RWPE1 (cell line): ENCODE measurements around the gene SAMD8.

Source experiments
- CTCF ChIA-PET: fragments of 350-600 bp; sonication (Branson Sonifier 250); formaldehyde crosslinking; extraction: SDS; loops from one replicate; lab custom pipeline; 2021; lab: Yijun Ruan, JAX
- POLR2A ChIA-PET: fragments of 400-600 bp; formaldehyde crosslinking; extraction: SDS; loops from one replicate; lab custom pipeline; 2020; ENCODE audit warnings: antibody characterized with exemption; ENCODE audit not compliant: low non-redundant PET; lab: Yijun Ruan, JAX
- DNase-seq: peaks from one replicate; pipeline ENCODE4 v3.0.0; 2012; ENCODE audit warnings: low spot score
- H3K27ac ChIP-seq: fragments of 450-650 bp; 2 replicates; pipeline ENCODE4 v1.5.1; 2017
- CTCF ChIP-seq: fragments of 450-650 bp; conservative IDR thresholded peaks from 2 replicates; pipeline ENCODE4 v1.5.1; 2017; ENCODE audit warnings: low read depth, mild to moderate bottlenecking

SAMD8 gene

GRCh38 chr10:75091146-75091545 lies 20.3 kb upstream of the SAMD8 start:
- ChIA-PET POLR2A (no interaction called here), CTCF (no interaction called here)
- no peak for TF ChIP-seq CTCF
- no peak for DNase-seq
- H3K27ac ChIP-seq = no peak overlapping the region

- H3K27ac ChIP-seq = no peak overlapping the region
- ChIA-PET POLR2A (no interaction called here), CTCF (interaction anchor here (0.6 to 1.0 kb wide), 2 partner anchors 14 to 851 kb away, joined by 3 to 4 read pairs; no protein-coding TSS in a partner anchor)
- no peak for DNase-seq
- TF ChIP-seq CTCF = no peak
Measured at GRCh38 chr10:75094465-75094864, 17.0 kb upstream of the SAMD8 start.

- no peak overlapping the region for H3K27ac ChIP-seq
- POLR2A ChIA-PET = no interaction called here
- TF ChIP-seq CTCF = no peak
- CTCF ChIA-PET = no interaction called here
- no peak for DNase-seq
Measured at GRCh38 chr10:75095631-75096030, 15.8 kb upstream of the SAMD8 start.

- CTCF ChIA-PET = interaction anchor here (0.6 to 0.7 kb wide), 2 partner anchors 96 to 1089 kb away, joined by 3 to 5 read pairs; no protein-coding TSS in a partner anchor
- H3K27ac ChIP-seq = no peak overlapping the region
- no peak for TF ChIP-seq CTCF
- POLR2A ChIA-PET = no interaction called here
- no peak for DNase-seq
Measured at GRCh38 chr10:75096749-75097148, 14.7 kb upstream of the SAMD8 start.

GRCh38 chr10:75097666-75098285 lies 13.7 kb upstream of the SAMD8 start:
- TF ChIP-seq CTCF = no peak
- H3K27ac ChIP-seq = no peak overlapping the region
- ChIA-PET POLR2A (no interaction called here), CTCF (interaction anchor here (1.6 kb wide), 1 partner anchor 12 kb away, joined by 3 read pairs; no protein-coding TSS in a partner anchor)
- no peak for DNase-seq

GRCh38 chr10:75098902-75099673 lies 12.4 kb upstream of the SAMD8 start:
- ChIA-PET POLR2A (no interaction called here), CTCF (interaction anchor here (0.5 to 1.6 kb wide), 12 partner anchors 11 to 801 kb away, joined by 3 to 6 read pairs (median 3); partner anchors contain the start of gene COMTD1)
- DNase-seq = no peak
- no peak overlapping the region for H3K27ac ChIP-seq
- TF ChIP-seq CTCF = no peak
